BE2C (cell line): ENCODE results near the gene STARD13.

Experiments
- DNase-seq: peaks from one replicate; pipeline ENCODE4 v3.0.0-alpha.2; 2020
- H3K27me3 ChIP-seq: fragments of 250-450 bp; sonication (Bioruptor Pico); 2 replicates; pipeline ENCODE4 v1.5.1; 2020; ENCODE audit warnings: mild to moderate bottlenecking
- H3K36me3 ChIP-seq: fragments of 250-450 bp; sonication (Bioruptor Pico); 2 replicates; pipeline ENCODE4 v1.5.1; 2020; ENCODE audit warnings: mild to moderate bottlenecking
- H3K4me1 ChIP-seq: fragments of 250-450 bp; sonication (Bioruptor Pico); 2 replicates; pipeline ENCODE4 v1.5.1; 2020
- H3K4me3 ChIP-seq: 2 replicates; pipeline ENCODE4 v1.5.1; 2011; ENCODE audit warnings: low read depth, low read length
- H3K9me3 ChIP-seq: fragments of 250-450 bp; sonication (Bioruptor Pico); 2 replicates; pipeline ENCODE4 v1.5.1; 2020
- TF ChIP-seq, protein P1 (sequence below): IDR thresholded peaks from 2 replicates; pipeline ENCODE4 v1.5.1; 2012; ENCODE audit warnings: mild to moderate bottlenecking, low read depth, low read length

The STARD13 gene

GRCh38 chr13:33263976-33264619, 21.5 kb downstream of the STARD13 start:
- no peaks in the 10 kb centered on the region for H3K36me3 ChIP-seq
- TF ChIP-seq, protein P1, sequence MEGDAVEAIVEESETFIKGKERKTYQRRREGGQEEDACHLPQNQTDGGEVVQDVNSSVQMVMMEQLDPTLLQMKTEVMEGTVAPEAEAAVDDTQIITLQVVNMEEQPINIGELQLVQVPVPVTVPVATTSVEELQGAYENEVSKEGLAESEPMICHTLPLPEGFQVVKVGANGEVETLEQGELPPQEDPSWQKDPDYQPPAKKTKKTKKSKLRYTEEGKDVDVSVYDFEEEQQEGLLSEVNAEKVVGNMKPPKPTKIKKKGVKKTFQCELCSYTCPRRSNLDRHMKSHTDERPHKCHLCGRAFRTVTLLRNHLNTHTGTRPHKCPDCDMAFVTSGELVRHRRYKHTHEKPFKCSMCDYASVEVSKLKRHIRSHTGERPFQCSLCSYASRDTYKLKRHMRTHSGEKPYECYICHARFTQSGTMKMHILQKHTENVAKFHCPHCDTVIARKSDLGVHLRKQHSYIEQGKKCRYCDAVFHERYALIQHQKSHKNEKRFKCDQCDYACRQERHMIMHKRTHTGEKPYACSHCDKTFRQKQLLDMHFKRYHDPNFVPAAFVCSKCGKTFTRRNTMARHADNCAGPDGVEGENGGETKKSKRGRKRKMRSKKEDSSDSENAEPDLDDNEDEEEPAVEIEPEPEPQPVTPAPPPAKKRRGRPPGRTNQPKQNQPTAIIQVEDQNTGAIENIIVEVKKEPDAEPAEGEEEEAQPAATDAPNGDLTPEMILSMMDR, result no peak
- H3K27me3 ChIP-seq, result no peaks in the 10 kb centered on the region
- no peak for DNase-seq
- H3K4me1 ChIP-seq, result peaks cover 7% of the 10 kb centered on the region; the same call in 1 of the 2 replicates
- no peaks in the 10 kb centered on the region for H3K9me3 ChIP-seq
- H3K4me3 ChIP-seq, result no peak overlapping the region

DNA sequence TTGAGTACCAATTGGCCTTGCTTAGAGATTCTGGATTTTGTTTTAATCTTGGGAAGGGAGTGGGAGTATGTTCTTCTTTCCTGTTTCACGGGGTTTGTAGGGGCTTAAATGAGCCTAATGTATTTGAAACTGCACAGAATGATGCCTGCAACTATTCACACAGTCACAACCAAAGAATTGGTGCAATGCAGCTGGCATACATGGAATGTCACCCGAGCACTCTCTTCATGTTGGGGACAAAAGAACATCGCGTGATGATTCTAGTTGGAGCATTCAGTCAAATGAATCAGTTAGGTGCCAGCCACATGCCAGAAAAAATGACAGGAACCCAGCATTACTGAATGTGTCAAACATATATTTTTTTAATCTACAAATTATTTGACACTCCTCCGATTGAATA, 22.1 kb downstream of the STARD13 start:
- no peak overlapping the region for H3K4me3 ChIP-seq
- TF ChIP-seq, protein P1, result no peak
- no peaks in the 10 kb centered on the region for H3K36me3 ChIP-seq
- H3K9me3 ChIP-seq, result no peaks in the 10 kb centered on the region
- peaks cover 7% of the 10 kb centered on the region; the same call in 1 of the 2 replicates for H3K4me1 ChIP-seq
- DNase-seq, result no peak
- H3K27me3 ChIP-seq, result no peaks in the 10 kb centered on the region

DNA sequence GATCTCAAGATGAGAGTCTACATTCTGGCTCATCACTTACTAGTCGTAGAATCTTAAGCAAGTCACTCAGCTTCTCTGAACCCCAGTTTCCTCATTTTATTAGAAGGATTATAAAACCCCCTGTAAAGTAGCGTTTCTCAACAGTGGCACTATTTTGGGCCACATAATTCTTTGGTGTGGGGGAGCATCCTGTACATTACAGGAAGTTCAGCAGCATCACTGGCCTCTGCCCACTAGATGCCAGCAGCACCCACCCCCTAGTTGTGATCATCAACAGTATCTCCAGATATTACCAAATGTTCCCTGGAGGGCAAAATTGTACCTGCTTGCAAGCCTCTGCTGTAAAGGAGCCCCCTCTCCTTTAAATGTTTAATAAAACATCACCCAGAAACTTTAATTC, 22.6 kb downstream of the STARD13 start:
- peaks cover 7% of the 10 kb centered on the region; the same call in 1 of the 2 replicates for H3K4me1 ChIP-seq
- no peaks in the 10 kb centered on the region for H3K9me3 ChIP-seq
- no peak overlapping the region for H3K4me3 ChIP-seq
- TF ChIP-seq, protein P1, result peak; percentile 30
- no peak for DNase-seq
- H3K27me3 ChIP-seq, result no peaks in the 10 kb centered on the region
- H3K36me3 ChIP-seq, result no peaks in the 10 kb centered on the region

GRCh38 chr13:33262594-33262993, 23.0 kb downstream of the STARD13 start:
- H3K4me1 ChIP-seq, result peaks cover 7% of the 10 kb centered on the region; the same call in 1 of the 2 replicates
- H3K36me3 ChIP-seq, result no peaks in the 10 kb centered on the region
- no peak overlapping the region for H3K4me3 ChIP-seq
- no peaks in the 10 kb centered on the region for H3K27me3 ChIP-seq
- TF ChIP-seq, protein P1, result no peak
- H3K9me3 ChIP-seq, result no peaks in the 10 kb centered on the region
- DNase-seq, result no peak

DNA sequence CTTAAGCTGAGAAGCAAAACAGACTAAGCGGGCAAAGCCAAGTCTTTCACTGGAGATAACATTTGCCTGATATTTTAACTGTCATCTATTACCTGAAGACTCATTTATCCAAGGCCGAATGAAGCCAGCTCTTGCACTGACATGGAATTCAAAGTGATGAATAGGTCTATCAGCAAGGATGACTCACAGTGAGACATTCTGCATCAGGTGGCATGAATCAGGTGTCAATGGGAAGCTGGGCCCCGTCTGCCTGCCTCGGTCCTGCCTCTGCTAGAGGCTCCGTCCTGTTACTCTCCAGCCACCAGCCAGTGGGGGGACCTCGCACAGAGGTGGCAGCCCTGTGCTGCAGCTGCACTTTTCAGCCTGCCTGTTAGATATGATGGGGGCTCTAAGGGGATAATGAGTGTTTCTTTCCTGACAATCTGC, 23.5 kb downstream of the STARD13 start:
- peaks cover 7% of the 10 kb centered on the region; the same call in 1 of the 2 replicates for H3K4me1 ChIP-seq
- no peak overlapping the region for H3K4me3 ChIP-seq
- TF ChIP-seq, protein P1, result no peak
- peak; percentile 39 for DNase-seq
- H3K36me3 ChIP-seq, result no peaks in the 10 kb centered on the region
- H3K9me3 ChIP-seq, result no peaks in the 10 kb centered on the region
- H3K27me3 ChIP-seq, result no peaks in the 10 kb centered on the region

- no peak for DNase-seq
- TF ChIP-seq, protein P1, result no peak
- H3K27me3 ChIP-seq, result no peaks in the 10 kb centered on the region
- H3K4me3 ChIP-seq, result no peak overlapping the region
- no peaks in the 10 kb centered on the region for H3K9me3 ChIP-seq
- H3K4me1 ChIP-seq, result peaks cover 7% of the 10 kb centered on the region; the same call in 1 of the 2 replicates
- no peaks in the 10 kb centered on the region for H3K36me3 ChIP-seq
These were observed 24.0 kb downstream of the STARD13 start for GRCh38 chr13:33261387-33262061.
